HepG2 (cell line): ENCODE measurements around the gene GLIS2. TPM values are rescaled to one million over a fixed set of nuclear protein-coding genes. Genes with fewer than 3 reads are reported as not detected.
A peak's percentile ranks its signal among the peaks of the same experiment; 100 is the strongest.

Experiments used
- ATAC-seq: fragments of 200-7000 bp; cut with Tn5 transposase; 3 replicates; pipeline ENCODE4 v1.9.1; 2020; ENCODE audit warnings: mild to moderate bottlenecking, moderate library complexity
- BruUV-seq: library from RNA; stranded (reverse); fragments of 400-500 nt; replicated peaks from 2 replicates; lab custom pipeline; 2021; lab: Mats Ljungman, UMichigan
- CTCF ChIA-PET: fragments of 300-600 bp; formaldehyde crosslinking; extraction: SDS; loops from one replicate; lab custom pipeline; 2021; ENCODE audit warnings: low total read pairs, inconsistent platforms, low intra/inter-chr PET ratio; lab: Yijun Ruan, JAX
- POLR2A ChIA-PET: fragments of 350-600 bp; sonication (Branson Sonifier 250); formaldehyde crosslinking; loops from one replicate; lab custom pipeline; 2020; ENCODE audit warnings: antibody characterized with exemption, inconsistent platforms; lab: Yijun Ruan, JAX
- DNase-seq: peaks from one replicate; pipeline ENCODE4 v3.0.0-alpha.2; 2015; ENCODE audit warnings: low spot score
- FAIRE-seq: peaks from 3 replicates; lab custom pipeline; 2011; peaks lifted over from hg19 to GRCh38; lab: Jason Lieb, UNC
- H2AFZ ChIP-seq: one replicate; pipeline ENCODE4 v1.6.1; 2011; ENCODE audit warnings: low read length, inconsistent platforms
- H3K27ac ChIP-seq: fragments of 300-600 bp; 3 replicates; pipeline ENCODE4 v1.8.0; 2011; ENCODE audit warnings: mixed run types, mild to moderate bottlenecking, mixed read lengths, low read length, inconsistent platforms; ENCODE audit not compliant: insufficient read depth; ENCODE audit errors: extremely low read length
- H3K27me3 ChIP-seq, 2 experiments: fragments of 200-600 bp in 1 of 2; 2 replicates in 1 of 2; 3 replicates in 1 of 2; pipeline versions ENCODE4 v1.6.0 to v1.8.0; 2011; ENCODE audit warnings: low read length in 2 of 2, mild to moderate bottlenecking in 2 of 2, moderate library complexity in 2 of 2, inconsistent platforms in 1 of 2; ENCODE audit not compliant: insufficient read depth in 2 of 2, control insufficient read depth in 1 of 2
- H3K36me3 ChIP-seq, 2 experiments: fragments of 200-600 bp in 1 of 2; replicated peaks in 1 of 2; 2 replicates in 1 of 2; 3 replicates in 1 of 2; pipeline versions ENCODE4 v1.5.1 to v1.8.0; 2011; ENCODE audit warnings: low read length in 2 of 2, inconsistent platforms in 1 of 2; ENCODE audit not compliant: insufficient read depth in 2 of 2, control insufficient read depth in 1 of 2
- H3K4me1 ChIP-seq: 2 replicates; pipeline ENCODE4 v1.5.1; 2012; ENCODE audit warnings: low read length, inconsistent platforms; ENCODE audit not compliant: insufficient read depth
- H3K4me2 ChIP-seq: 2 replicates; pipeline ENCODE4 v1.6.0; 2011; ENCODE audit warnings: low read depth, low read length, inconsistent platforms
- H3K4me3 ChIP-seq, 3 experiments: fragments of 200-600 bp in 1 of 3; sonication (generic), shearing (Covaris generic) in 1 of 3; replicated peaks in 1 of 3; 2 replicates each; pipeline ENCODE4 v1.5.1; 2011 to 2016; ENCODE audit warnings: low read length in 3 of 3, inconsistent platforms in 2 of 3, low read depth in 2 of 3, mild to moderate bottlenecking in 2 of 3, control low read depth in 1 of 3, mixed read lengths in 1 of 3; ENCODE audit not compliant: insufficient read depth in 1 of 3
- H3K79me2 ChIP-seq: one replicate; pipeline ENCODE4 v1.6.1; 2011; ENCODE audit warnings: low read length, inconsistent platforms; ENCODE audit not compliant: insufficient read depth
- H3K9ac ChIP-seq: 2 replicates; pipeline ENCODE4 v1.6.0; 2011; ENCODE audit warnings: mild to moderate bottlenecking, low read depth, low read length, inconsistent platforms; ENCODE audit not compliant: insufficient read depth
- H3K9me3 ChIP-seq: 2 replicates; pipeline ENCODE4 v1.5.1; 2012; ENCODE audit warnings: mild to moderate bottlenecking, low read length
- H4K20me1 ChIP-seq: 2 replicates; pipeline ENCODE4 v1.6.0; 2011; ENCODE audit warnings: inconsistent platforms, mild to moderate bottlenecking, low read length, moderate library complexity; ENCODE audit not compliant: insufficient read depth
- HIVEP1 ChIP-seq: sonication (generic); formaldehyde crosslinking; IDR thresholded peaks from 2 replicates; pipeline ENCODE4 v1.4.0; 2020; ENCODE audit warnings: mild to moderate bottlenecking, missing genetic modification reagents
- KLF13 ChIP-seq: sonication (generic); formaldehyde crosslinking; IDR thresholded peaks from 2 replicates; pipeline ENCODE4 v1.4.0; 2020; ENCODE audit warnings: mild to moderate bottlenecking, missing genetic modification reagents
- RBM22 ChIP-seq: fragments of 200-400 bp; formaldehyde crosslinking; optimal IDR thresholded peaks from 2 replicates; pipeline ENCODE3; 2017; ENCODE audit warnings: mild to moderate bottlenecking, low read length, moderate library complexity
- RFXAP ChIP-seq: sonication (generic); formaldehyde crosslinking; IDR thresholded peaks from 2 replicates; pipeline ENCODE4 v1.4.0; 2020; ENCODE audit warnings: missing genetic modification reagents, borderline replicate concordance
- TBP ChIP-seq: sonication (generic); formaldehyde crosslinking; IDR thresholded peaks from 2 replicates; pipeline ENCODE4 v1.5.0; 2020; ENCODE audit warnings: missing genetic modification reagents
- TGIF2 ChIP-seq: IDR thresholded peaks from 2 replicates; pipeline ENCODE4 v1.6.1; 2016; ENCODE audit warnings: control low read depth, missing compliant biosample characterization
- YEATS4 ChIP-seq: sonication (generic); formaldehyde crosslinking; IDR thresholded peaks from 2 replicates; pipeline ENCODE4 v1.4.0; 2020; ENCODE audit warnings: missing genetic modification reagents, borderline replicate concordance
- ZNF256 ChIP-seq: sonication (generic); formaldehyde crosslinking; conservative IDR thresholded peaks from 2 replicates; pipeline ENCODE4 v1.4.0; 2020; ENCODE audit warnings: missing genetic modification reagents
- ZNF343 ChIP-seq: sonication (generic); formaldehyde crosslinking; IDR thresholded peaks from 2 replicates; pipeline ENCODE4 v1.4.0; 2020; ENCODE audit warnings: mild to moderate bottlenecking, missing genetic modification reagents
- ZNF451 ChIP-seq: sonication (generic); formaldehyde crosslinking; IDR thresholded peaks from 2 replicates; pipeline ENCODE4 v1.5.0; 2020; ENCODE audit warnings: mild to moderate bottlenecking, missing genetic modification reagents
- WGBS: methylation state at CpG from one replicate; pipeline ENCODE4 v1.1.6; 2017; ENCODE audit warnings: low lambda C conversion rate; 5-methylcytosine and 5-hydroxymethylcytosine counted together
- in situ Hi-C: cut with HindIII; loops from 2 replicates; pipeline ENCODE4 v1.10.0; 2017; ENCODE audit warnings: low pct_unique_long_range_greater_than_20kb; ENCODE audit not compliant: extremely low pct_ligation_motif_present
- intact Hi-C: fragments of 100-400 bp; cut with micrococcal nuclease; formaldehyde crosslinking; loops from one replicate; pipeline ENCODE4 v1.10.0; 2022; ENCODE audit not compliant: unreplicated experiment
- polyA plus RNA-seq, 8 experiments: library from polyadenylated mRNA; depleted of rRNA in 3 of 8; stranded (reverse) in 7 of 8; unstranded in 1 of 8; fragments of >200 nt; fragmentation: Illumina TruSeq in 4 of 8; extraction: Trizol in 4 of 8; gene quantifications; 2 replicates each; pipeline versions ENCODE4 v1.2.1 to v1.2.3, GENCODE V29; 2011 to 2016; ENCODE audit warnings: low read depth in 4 of 8, missing spikeins in 1 of 8, mixed read lengths in 1 of 8; ENCODE audit not compliant: insufficient read depth in 1 of 8
- total RNA-seq, 5 experiments: library from RNA; depleted of rRNA; stranded (reverse); fragments of >200 nt; fragmentation: Illumina TruSeq; extraction: Trizol; gene quantifications; 2 replicates each; pipeline ENCODE4 v1.2.3, GENCODE V29; 2016; ENCODE audit warnings: low read depth in 1 of 5
- TF ChIP-seq, protein P1 (sequence below): sonication (generic); formaldehyde crosslinking; IDR thresholded peaks from 2 replicates; pipeline ENCODE4 v1.4.0; 2020; ENCODE audit warnings: missing genetic modification reagents
- TF ChIP-seq, protein P2 (sequence below): sonication (generic); formaldehyde crosslinking; IDR thresholded peaks from 2 replicates; pipeline ENCODE4 v1.4.0; 2020; ENCODE audit warnings: missing genetic modification reagents, borderline replicate concordance
- TF ChIP-seq, protein P3 (sequence below): sonication (generic); formaldehyde crosslinking; IDR thresholded peaks from 2 replicates; pipeline ENCODE4 v1.5.1; 2020; ENCODE audit warnings: missing genetic modification reagents, mild to moderate bottlenecking, borderline replicate concordance
- TF ChIP-seq, protein P4 (sequence below): sonication (generic); formaldehyde crosslinking; IDR thresholded peaks from 2 replicates; pipeline ENCODE4 v1.4.0; 2020; ENCODE audit warnings: missing genetic modification reagents, borderline replicate concordance

GLIS2 gene
- total and polyA plus RNA-seq, 2 of the 13 experiments (the other 11 are each of a cell fraction or from before 2014, with no cell fraction given), result 0.28 to 0.29 TPM

DNA sequence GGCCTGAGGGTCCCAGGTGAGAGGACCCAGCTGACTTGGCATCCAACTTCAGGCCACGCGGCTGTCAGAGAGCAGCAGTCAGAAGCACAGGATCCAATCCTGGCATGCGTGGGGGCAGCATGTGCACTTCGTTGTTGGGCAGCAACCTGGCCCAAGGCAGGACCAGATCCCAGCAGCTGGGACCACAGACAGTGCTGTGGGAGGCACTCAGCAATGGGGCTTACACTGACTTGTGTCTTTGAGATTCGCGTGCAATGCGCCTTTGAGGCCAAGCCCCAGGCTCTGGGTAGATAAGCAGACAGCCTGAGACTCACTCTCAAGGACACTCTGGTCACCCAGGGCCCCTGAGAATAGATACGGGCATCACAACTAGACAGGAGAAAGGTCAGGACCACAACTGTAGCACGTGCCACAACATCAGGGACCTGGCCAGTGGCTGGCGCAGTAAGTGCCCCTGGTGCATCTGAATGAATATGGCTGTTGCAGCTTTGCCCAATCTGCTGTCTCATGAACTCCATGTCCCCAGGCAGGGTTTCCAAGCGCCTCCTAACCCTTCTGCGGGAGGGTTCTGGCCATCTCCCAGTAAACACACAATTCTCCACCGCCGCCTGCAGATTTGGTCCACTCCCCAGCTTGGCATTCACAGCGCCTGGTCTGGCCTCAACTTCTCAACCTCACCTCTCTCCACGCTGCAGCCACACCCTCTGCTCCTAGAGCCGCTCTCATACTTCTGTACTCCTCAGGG is 32.1 kb downstream of the GLIS2 start:
- H3K4me2 ChIP-seq, result peak overlapping the region; percentile 30
- CTCF ChIA-PET, result no interaction called here
- BruUV-seq, result TSS peak; percentile 16
- H4K20me1 ChIP-seq, result peaks cover 17% of the 10 kb centered on the region
- peaks cover 50% of the 10 kb centered on the region for H3K79me2 ChIP-seq
- H3K27ac ChIP-seq, result peak overlapping the region; percentile 88
- H3K9ac ChIP-seq, result peak overlapping the region; percentile 33
- DNase-seq, result no peak
- 84% methylated on average over 9 of the region's 17 CpGs for WGBS
- no peak for ATAC-seq
- in situ Hi-C loops (no loop called here), intact Hi-C loops (no loop called here)
- H3K4me1 ChIP-seq, result peaks cover 72% of the 10 kb centered on the region
- peak overlapping the region in 1 of 3 experiments; percentile 17; a peak in 1 of 6 replicates for H3K4me3 ChIP-seq
- no peak overlapping the region for H2AFZ ChIP-seq
- FAIRE-seq, result no peak
- no peaks in the 10 kb centered on the region; a peak in 1 of 5 replicates for H3K27me3 ChIP-seq
- POLR2A ChIA-PET, result interaction anchor here (2.2 to 4.4 kb wide), 2 partner anchors 22 to 55 kb away, joined by 5 to 36 read pairs; partner anchors contain the start of gene VASN
- H3K9me3 ChIP-seq, result no peaks in the 10 kb centered on the region
- peaks cover 2 to 4% of the 10 kb centered on the region in 2 experiments; a peak in 1 of 5 replicates for H3K36me3 ChIP-seq
- TF ChIP-seq RFXAP (CRISPR knock-in tag), result no peak
- TF ChIP-seq, protein P1, sequence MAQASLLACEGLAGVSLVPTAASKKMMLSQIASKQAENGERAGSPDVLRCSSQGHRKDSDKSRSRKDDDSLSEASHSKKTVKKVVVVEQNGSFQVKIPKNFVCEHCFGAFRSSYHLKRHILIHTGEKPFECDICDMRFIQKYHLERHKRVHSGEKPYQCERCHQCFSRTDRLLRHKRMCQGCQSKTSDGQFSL (CRISPR knock-in tag), result no peak
- no peak for TF ChIP-seq YEATS4 (CRISPR knock-in tag)
- no peak for TF ChIP-seq ZNF451 (CRISPR knock-in tag)
- TF ChIP-seq, protein P2, sequence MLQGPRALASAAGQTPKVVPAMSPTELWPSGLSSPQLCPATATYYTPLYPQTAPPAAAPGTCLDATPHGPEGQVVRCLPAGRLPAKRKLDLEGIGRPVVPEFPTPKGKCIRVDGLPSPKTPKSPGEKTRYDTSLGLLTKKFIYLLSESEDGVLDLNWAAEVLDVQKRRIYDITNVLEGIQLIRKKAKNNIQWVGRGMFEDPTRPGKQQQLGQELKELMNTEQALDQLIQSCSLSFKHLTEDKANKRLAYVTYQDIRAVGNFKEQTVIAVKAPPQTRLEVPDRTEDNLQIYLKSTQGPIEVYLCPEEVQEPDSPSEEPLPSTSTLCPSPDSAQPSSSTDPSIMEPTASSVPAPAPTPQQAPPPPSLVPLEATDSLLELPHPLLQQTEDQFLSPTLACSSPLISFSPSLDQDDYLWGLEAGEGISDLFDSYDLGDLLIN (CRISPR knock-in tag), result no peak
- TF ChIP-seq ZNF343 (CRISPR knock-in tag), result no peak
- TF ChIP-seq HIVEP1 (CRISPR knock-in tag), result peak; percentile 15; the same call in 1 of the 2 replicates
- TF ChIP-seq, protein P3, sequence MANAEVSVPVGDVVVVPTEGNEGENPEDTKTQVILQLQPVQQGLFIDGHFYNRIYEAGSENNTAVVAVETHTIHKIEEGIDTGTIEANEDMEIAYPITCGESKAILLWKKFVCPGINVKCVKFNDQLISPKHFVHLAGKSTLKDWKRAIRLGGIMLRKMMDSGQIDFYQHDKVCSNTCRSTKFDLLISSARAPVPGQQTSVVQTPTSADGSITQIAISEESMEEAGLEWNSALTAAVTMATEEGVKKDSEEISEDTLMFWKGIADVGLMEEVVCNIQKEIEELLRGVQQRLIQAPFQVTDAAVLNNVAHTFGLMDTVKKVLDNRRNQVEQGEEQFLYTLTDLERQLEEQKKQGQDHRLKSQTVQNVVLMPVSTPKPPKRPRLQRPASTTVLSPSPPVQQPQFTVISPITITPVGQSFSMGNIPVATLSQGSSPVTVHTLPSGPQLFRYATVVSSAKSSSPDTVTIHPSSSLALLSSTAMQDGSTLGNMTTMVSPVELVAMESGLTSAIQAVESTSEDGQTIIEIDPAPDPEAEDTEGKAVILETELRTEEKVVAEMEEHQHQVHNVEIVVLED (CRISPR knock-in tag), result no peak
- no peak for TF ChIP-seq ZNF256 (CRISPR knock-in tag)
- TF ChIP-seq RBM22, result peak; percentile 19
- TF ChIP-seq TBP (CRISPR knock-in tag), result no peak
- TF ChIP-seq TGIF2 (CRISPR knock-in tag), result no peak
- TF ChIP-seq, protein P4, sequence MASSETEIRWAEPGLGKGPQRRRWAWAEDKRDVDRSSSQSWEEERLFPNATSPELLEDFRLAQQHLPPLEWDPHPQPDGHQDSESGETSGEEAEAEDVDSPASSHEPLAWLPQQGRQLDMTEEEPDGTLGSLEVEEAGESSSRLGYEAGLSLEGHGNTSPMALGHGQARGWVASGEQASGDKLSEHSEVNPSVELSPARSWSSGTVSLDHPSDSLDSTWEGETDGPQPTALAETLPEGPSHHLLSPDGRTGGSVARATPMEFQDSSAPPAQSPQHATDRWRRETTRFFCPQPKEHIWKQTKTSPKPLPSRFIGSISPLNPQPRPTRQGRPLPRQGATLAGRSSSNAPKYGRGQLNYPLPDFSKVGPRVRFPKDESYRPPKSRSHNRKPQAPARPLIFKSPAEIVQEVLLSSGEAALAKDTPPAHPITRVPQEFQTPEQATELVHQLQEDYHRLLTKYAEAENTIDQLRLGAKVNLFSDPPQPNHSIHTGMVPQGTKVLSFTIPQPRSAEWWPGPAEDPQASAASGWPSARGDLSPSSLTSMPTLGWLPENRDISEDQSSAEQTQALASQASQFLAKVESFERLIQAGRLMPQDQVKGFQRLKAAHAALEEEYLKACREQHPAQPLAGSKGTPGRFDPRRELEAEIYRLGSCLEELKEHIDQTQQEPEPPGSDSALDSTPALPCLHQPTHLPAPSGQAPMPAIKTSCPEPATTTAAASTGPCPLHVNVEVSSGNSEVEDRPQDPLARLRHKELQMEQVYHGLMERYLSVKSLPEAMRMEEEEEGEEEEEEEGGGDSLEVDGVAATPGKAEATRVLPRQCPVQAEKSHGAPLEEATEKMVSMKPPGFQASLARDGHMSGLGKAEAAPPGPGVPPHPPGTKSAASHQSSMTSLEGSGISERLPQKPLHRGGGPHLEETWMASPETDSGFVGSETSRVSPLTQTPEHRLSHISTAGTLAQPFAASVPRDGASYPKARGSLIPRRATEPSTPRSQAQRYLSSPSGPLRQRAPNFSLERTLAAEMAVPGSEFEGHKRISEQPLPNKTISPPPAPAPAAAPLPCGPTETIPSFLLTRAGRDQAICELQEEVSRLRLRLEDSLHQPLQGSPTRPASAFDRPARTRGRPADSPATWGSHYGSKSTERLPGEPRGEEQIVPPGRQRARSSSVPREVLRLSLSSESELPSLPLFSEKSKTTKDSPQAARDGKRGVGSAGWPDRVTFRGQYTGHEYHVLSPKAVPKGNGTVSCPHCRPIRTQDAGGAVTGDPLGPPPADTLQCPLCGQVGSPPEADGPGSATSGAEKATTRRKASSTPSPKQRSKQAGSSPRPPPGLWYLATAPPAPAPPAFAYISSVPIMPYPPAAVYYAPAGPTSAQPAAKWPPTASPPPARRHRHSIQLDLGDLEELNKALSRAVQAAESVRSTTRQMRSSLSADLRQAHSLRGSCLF (CRISPR knock-in tag), result no peak
- TF ChIP-seq KLF13 (CRISPR knock-in tag), result no peak
